Tibial artery (tissue), 4 donors: ENCODE data around the gene UGCG.

Experiments used
- DNase-seq, 2 donors: peaks; one replicate each; pipeline ENCODE4 v3.0.0-alpha.2; 2019
- H3K27ac ChIP-seq, 2 donors: fragments of 200-600 bp; sonication (generic) in 1 of 2; 1 replicate in 1 of 2; 2 replicates in 1 of 2; pipeline ENCODE4 v1.5.1; 2018 to 2019; ENCODE audit warnings: mild to moderate bottlenecking in 1 of 2
- H3K27me3 ChIP-seq, 2 donors: fragments of 200-600 bp; sonication (generic) in 1 of 2; one replicate each; pipeline versions ENCODE4 v1.5.1 to v1.6.0; 2016 to 2019
- H3K36me3 ChIP-seq, 3 donors: fragments of 200-600 bp; sonication (generic) in 2 of 3; one replicate each; pipeline ENCODE4 v1.5.1; 2016 to 2019; ENCODE audit warnings: mild to moderate bottlenecking in 2 of 3
- H3K4me1 ChIP-seq, 4 donors: fragments of 200-600 bp; sonication (generic) in 2 of 4; 1 replicate in 3 of 4; 2 replicates in 1 of 4; pipeline ENCODE4 v1.5.1; 2016 to 2019
- H3K4me3 ChIP-seq, 2 donors: fragments of 200-600 bp; sonication (generic) in 1 of 2; 1 replicate in 1 of 2; 2 replicates in 1 of 2; pipeline ENCODE4 v1.5.1; 2018 to 2019; ENCODE audit warnings: mild to moderate bottlenecking in 2 of 2
- H3K9me3 ChIP-seq, 3 donors: fragments of 200-600 bp; sonication (generic) in 1 of 3; one replicate each; pipeline ENCODE4 v1.5.1; 2016 to 2019
- CTCF ChIP-seq, 2 experiments: fragments of 200-600 bp in 1 of 2; fragments of 450-650 bp in 1 of 2; IDR thresholded peaks; one replicate each; pipeline ENCODE4 v1.5.1; 2017 to 2019; ENCODE audit warnings: antibody characterized with exemption in 2 of 2, mild to moderate bottlenecking in 1 of 2, moderate library complexity in 1 of 2
- intact Hi-C: fragments of 100-400 bp; cut with DNase I; formaldehyde crosslinking; loops from one replicate; pipeline ENCODE4 v1.15.0; 2023; ENCODE audit warnings: low total_unique reads

UGCG gene

GRCh38 chr9:111961009-111961408, 64.4 kb downstream of the UGCG start:
- no peak for DNase-seq
- Histone ChIP-seq H3K27ac (no peak overlapping the region), H3K4me3 (no peak overlapping the region), H3K9me3 (no peaks in the 10 kb centered on the region), H3K27me3 (no peaks in the 10 kb centered on the region), H3K36me3 (no peaks in the 10 kb centered on the region), H3K4me1 (peaks cover 0 to 11% (median 7%) of the 10 kb centered on the region in 4 donors)
- intact Hi-C loops = loop anchor here (10.0 kb wide), 1 partner anchor 56 kb away; no protein-coding TSS in a partner anchor
- TF ChIP-seq CTCF (IDR thresholded peaks at IDR 0.05) = no peak

GRCh38 chr9:111961575-111961974, 65.0 kb downstream of the UGCG start:
- no peaks in the 10 kb centered on the region for H3K27me3 ChIP-seq
- H3K4me3 ChIP-seq = no peak overlapping the region
- peaks cover 0 to 11% (median 7%) of the 10 kb centered on the region in 4 donors for H3K4me1 ChIP-seq
- no peaks in the 10 kb centered on the region for H3K36me3 ChIP-seq
- H3K27ac ChIP-seq = no peak overlapping the region
- DNase-seq = no peak
- TF ChIP-seq CTCF (IDR thresholded peaks at IDR 0.05) = no peak
- intact Hi-C loops = loop anchor here (10.0 kb wide), 1 partner anchor 57 kb away; no protein-coding TSS in a partner anchor
- H3K9me3 ChIP-seq = no peaks in the 10 kb centered on the region

GRCh38 chr9:111962021-111962420, 65.4 kb downstream of the UGCG start:
- Histone ChIP-seq H3K27ac (no peak overlapping the region), H3K9me3 (no peaks in the 10 kb centered on the region)
- intact Hi-C loops = loop anchor here (10.0 kb wide), 1 partner anchor 57 kb away; no protein-coding TSS in a partner anchor

GRCh38 chr9:111963995-111964394, 67.4 kb downstream of the UGCG start:
- Histone ChIP-seq H3K36me3 (no peaks in the 10 kb centered on the region), H3K27ac (no peak overlapping the region), H3K4me3 (no peak overlapping the region), H3K4me1 (no peaks in the 10 kb centered on the region), H3K27me3 (no peaks in the 10 kb centered on the region), H3K9me3 (no peaks in the 10 kb centered on the region)
- DNase-seq = no peak
- intact Hi-C loops = loop anchor here (10.0 kb wide), 1 partner anchor 59 kb away; no protein-coding TSS in a partner anchor
- TF ChIP-seq CTCF (IDR thresholded peaks at IDR 0.05) = no peak

More at GRCh38 chr9:111962021-111962420, 65.4 kb downstream of the UGCG start:
- Histone ChIP-seq H3K36me3 (no peaks in the 10 kb centered on the region), H3K27me3 (no peaks in the 10 kb centered on the region), H3K4me1 (peaks cover 0 to 11% (median 7%) of the 10 kb centered on the region in 4 donors), H3K4me3 (no peak overlapping the region)
- no peak for TF ChIP-seq CTCF (IDR thresholded peaks at IDR 0.05)
- no peak for DNase-seq

- Histone ChIP-seq H3K4me3 (no peak overlapping the region), H3K36me3 (no peaks in the 10 kb centered on the region), H3K4me1 (no peaks in the 10 kb centered on the region), H3K27ac (no peak overlapping the region), H3K9me3 (no peaks in the 10 kb centered on the region), H3K27me3 (no peaks in the 10 kb centered on the region)
- no peak for DNase-seq
- intact Hi-C loops = loop anchor here (10.0 kb wide), 1 partner anchor 61 kb away; no protein-coding TSS in a partner anchor
- TF ChIP-seq CTCF (IDR thresholded peaks at IDR 0.05) = no peak
Measured at GRCh38 chr9:111965566-111966019, 69.0 kb downstream of the UGCG start.
